Astrocyte of the hippocampus (primary cell): ENCODE data around the gene SSRP1.
"Not testable (repeated sequence)": the region's sequence is repeated elsewhere in the genome, so short reads cannot be mapped to it uniquely, and the experiment has no call there.

Source experiments
- DNase-seq: peaks from one replicate; pipeline ENCODE4 v3.0.0; 2011; ENCODE audit warnings: low read depth, low spot score

SSRP1 gene

DNA sequence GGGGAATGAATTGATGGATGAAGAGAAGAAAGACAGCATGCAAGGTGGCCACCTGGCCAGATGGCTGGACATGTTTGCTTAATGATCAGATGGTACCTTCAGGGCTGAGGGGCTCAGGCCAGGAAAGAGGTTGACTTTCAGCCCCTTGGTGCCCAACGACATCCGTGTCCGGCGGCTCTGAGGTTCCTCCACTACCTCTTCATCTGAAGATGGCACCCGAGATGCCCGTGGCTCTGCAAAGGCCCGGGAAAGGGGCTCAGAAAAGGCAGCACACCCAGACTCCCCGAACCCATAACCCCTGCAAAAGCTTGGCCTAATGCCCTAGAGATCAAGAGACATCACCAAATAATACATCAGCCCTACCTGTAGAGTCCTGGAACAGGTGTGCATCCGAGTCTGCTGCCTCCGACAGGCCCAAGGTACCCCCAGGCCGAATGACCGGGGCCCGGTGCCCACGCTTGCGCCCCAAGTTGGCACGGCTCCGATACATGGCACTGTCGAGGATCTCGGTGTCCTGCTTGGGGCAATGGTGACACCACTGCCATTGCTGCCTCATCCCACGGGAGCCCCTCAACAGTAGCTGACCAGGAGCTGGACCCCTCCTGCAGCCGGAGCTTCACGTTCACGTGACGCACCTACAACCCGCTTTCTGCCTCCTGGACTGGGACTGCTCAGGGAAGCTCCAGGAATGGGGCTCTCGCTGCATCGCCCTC is 33.8 kb downstream of the SSRP1 start:
- no peak for DNase-seq

GRCh38 chr11:57300785-57301184 is 34.9 kb downstream of the SSRP1 start:
- DNase-seq, result no peak

DNA sequence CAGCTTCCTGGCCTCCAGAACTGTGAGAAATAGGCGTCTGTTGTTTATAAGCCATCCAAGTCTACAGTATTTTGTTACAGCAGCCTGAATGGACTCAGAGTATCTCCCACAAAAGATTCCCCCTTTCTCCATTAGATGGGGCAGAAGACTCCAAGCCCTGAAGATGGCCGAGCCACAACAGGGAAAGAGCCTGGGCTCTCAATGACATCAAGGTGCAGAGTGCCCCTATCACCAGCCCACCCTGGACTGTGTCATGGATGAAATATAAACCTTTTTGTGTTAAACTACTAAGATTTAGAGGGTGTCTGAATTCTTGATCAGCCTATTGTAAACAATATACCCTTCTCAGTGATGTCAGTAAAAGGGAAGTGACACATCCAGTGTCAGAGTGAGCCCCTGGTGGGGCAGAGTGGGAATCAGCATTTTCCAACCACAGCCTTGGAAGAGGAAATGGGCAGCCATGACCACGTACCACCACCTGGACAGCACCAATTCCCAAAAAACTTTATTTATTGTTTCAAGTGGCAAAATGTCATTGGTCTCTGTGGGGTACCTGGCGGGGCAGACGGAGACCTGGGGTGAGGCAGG is 36.4 kb downstream of the SSRP1 start:
- no peak for DNase-seq

DNA sequence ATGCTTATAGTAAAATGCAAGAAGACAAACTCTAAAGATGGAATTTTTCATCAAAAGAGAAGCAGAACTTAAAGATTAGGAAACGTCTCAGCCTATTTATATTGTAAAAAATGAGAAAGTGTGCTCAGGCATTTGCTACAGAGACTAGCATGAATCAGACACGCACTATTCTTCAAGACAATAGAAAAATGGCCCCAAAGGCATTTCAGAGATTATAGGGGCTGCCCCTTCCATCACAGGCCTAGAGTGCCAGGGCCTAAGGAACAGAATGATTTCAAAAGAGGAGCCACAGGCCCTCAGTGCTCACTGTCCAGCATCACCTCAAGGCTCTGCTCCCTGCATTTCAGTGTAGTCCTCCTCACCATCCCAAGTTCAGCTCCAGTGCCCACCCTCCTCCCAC is 38.5 kb downstream of the SSRP1 start:
- no peak for DNase-seq

DNA sequence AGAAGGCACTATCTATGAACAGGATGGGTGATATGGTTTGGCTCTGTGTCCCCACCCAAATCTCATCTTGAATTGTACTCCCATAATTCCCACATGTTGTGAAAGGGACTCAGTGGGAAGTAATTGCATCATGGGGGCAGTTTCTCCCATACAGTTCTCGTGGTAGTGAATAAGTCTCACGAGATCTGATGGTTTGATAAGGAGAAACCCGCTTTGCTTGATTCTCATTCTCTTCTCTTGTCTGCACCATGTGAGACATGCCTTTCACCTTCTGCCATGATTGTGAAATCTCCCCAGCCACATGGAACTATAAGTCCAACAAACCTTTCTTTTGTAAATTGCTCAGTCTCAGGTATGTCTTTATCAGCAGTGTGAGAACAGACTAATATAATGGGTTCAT is 39.5 kb downstream of the SSRP1 start:
- not testable (repeated sequence) for DNase-seq

DNA sequence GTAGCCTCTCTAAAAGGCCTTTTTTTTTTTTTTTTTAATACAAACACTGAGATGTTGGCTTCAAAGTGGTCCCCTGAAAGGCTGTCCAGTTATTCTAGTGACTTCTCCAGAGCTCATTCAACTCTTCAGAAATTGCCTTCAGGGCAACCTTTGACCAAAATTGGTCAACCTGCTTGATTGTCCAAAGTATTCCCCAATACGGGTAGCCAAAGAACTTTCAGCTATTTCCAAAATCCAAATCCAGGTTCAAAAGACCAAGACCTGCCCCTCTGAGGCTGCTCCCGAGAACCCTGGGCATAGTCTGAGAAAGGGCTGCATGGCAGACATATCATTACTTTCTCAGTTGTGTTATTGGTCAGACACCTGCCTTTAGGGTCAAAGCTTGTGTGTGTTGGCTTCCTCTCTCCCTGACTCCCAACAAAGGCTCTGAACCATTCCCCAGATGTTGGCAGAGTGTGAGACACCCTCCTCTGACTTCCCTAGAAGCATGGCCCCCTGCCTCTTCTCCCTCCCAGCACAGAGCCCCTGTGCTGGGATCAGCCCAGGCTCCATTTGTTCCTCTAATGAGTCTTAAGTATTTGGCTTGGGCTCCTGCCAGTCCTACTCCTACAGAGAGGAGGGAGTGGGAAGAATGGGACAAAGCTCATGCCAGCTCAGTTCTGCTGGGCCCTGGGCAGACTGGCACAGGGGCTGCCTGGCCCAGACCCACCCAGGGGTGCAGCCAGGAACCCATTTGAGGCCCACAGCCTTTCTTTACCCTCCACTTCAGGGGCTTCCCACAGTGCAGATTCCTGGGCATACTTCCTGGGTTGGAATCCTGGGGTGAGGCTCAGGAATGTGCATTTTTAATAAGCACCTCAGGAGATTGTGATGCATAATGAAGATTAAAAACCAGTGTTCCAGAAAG is 41.2 kb downstream of the SSRP1 start:
- DNase-seq, result peak; percentile 95

- DNase-seq, result no peak
Measured at GRCh38 chr11:57290288-57290687, 45.4 kb downstream of the SSRP1 start.

- DNase-seq, result peak; percentile 58
Measured at GRCh38 chr11:57288771-57289579, 46.7 kb downstream of the SSRP1 start.

GRCh38 chr11:57287884-57288283 is 47.8 kb downstream of the SSRP1 start:
- no peak for DNase-seq

- DNase-seq, result no peak
Measured at GRCh38 chr11:57283231-57283990, 52.3 kb downstream of the SSRP1 start.

DNA sequence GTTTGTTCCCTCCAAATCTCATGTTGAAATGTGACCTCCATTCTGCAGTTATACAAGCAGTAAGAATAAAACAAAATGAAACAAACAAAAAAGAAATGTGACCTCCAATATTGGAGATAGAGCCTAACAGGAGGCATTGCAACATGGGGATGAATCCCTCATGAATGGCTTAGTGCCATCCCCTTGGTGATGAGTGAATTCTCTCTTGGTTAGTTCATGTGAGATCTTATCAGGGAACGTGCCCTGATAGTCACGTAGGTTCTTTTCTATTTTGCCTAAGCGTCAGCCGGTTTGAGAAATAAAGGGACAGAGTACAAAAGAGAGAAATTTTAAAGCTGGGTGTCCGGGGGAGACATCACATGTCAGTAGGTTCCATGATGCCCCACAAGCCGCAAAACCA is 54.1 kb downstream of the SSRP1 start:
- DNase-seq, result not testable (repeated sequence)

GRCh38 chr11:57279116-57279515 is 56.6 kb downstream of the SSRP1 start:
- DNase-seq, result no peak

DNA sequence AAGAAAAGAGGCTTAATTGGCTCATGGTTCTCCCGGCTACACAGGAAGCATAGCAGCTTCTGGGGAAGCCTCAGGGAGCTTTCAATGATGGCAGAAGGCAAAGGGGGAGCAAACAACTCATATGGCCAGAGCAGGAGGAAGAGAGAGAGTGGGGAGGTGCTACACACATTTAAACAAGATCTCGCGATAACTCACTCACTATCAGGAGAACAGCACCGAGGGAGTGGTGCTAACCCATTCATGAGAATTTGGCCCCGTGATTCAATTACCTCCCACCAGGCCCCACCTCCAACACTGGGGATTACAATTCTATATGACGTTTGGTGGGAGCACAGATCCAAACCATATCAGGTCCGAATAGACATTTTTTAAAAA is 57.0 kb downstream of the SSRP1 start:
- no peak for DNase-seq

DNA sequence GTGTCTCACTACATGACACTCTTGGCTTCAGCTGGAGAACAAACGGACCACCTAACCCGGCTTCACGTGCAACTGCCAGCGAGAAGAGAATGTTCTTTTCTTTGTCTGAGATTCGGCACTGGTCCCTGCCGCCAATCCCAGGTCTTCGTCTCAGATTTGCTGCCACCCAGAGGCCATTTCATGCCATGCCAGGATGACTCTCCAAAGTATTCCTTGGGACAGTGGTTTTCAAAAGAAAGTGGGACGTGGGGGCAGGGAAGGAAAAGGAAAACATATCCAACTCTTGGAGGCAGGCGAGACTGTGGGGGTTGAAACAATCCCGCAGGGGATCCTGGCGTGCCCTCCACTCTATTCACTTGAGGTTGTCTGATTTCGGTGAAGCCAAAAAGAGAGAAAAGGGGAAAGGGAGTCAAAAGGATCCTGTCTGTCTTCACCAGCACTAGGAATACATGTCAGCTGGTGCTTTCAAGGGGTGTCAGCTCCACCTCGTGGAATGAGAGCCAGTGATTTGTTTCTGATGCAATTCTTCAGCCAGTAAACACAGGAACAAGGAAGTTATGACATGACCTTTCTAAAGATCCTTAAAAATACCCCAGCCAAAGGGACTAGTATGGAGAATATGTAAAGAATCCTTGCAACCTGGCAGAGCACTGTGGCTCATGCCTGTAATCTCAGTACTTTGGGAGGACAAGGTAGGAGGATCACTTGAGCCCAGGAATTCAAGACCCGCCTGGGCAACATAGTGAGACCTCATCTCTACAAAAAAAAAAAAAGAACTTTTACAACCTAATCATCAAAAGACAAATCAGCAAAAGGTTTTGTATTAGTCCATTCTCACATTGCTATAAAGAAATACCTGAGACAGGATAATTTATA is 57.6 kb downstream of the SSRP1 start:
- DNase-seq, result peak; percentile 87

- DNase-seq, result no peak
Measured at GRCh38 chr11:57276971-57277675, 58.6 kb downstream of the SSRP1 start.

GRCh38 chr11:57276169-57276970 is 59.3 kb downstream of the SSRP1 start:
- no peak for DNase-seq
